Memory B cell (primary cell): ENCODE data around the gene PDZD4.

Source experiments
- ATAC-seq: fragments of 150-1000 bp; cut with Tn5 transposase; 2 replicates; pipeline ENCODE4 v1.10.0; 2021; ENCODE audit warnings: low read depth, mild to moderate bottlenecking, moderate library complexity
- DNase-seq, 2 donors: peaks; one replicate each; pipeline ENCODE4 v3.0.0; 2022; ENCODE audit warnings: low spot score in 2 of 2
- H3K27ac Mint-ChIP-seq: one replicate; pipeline ENCODE4 v1.8.0; 2022; ENCODE audit warnings: mild to moderate bottlenecking, moderate library complexity, mixed read lengths
- H3K27me3 Mint-ChIP-seq: one replicate; pipeline ENCODE4 v1.8.0; 2022; ENCODE audit warnings: mixed read lengths
- H3K36me3 Mint-ChIP-seq: one replicate; pipeline ENCODE4 v1.8.0; 2022; ENCODE audit warnings: mild to moderate bottlenecking, mixed read lengths
- H3K4me1 Mint-ChIP-seq: one replicate; pipeline ENCODE4 v1.8.0; 2022; ENCODE audit warnings: mixed read lengths
- H3K4me3 Mint-ChIP-seq: one replicate; pipeline ENCODE4 v1.8.0; 2022; ENCODE audit warnings: mild to moderate bottlenecking, moderate library complexity, mixed read lengths
- H3K9me3 Mint-ChIP-seq: one replicate; pipeline ENCODE4 v1.8.0; 2022; ENCODE audit warnings: mixed read lengths

PDZD4 gene

DNA sequence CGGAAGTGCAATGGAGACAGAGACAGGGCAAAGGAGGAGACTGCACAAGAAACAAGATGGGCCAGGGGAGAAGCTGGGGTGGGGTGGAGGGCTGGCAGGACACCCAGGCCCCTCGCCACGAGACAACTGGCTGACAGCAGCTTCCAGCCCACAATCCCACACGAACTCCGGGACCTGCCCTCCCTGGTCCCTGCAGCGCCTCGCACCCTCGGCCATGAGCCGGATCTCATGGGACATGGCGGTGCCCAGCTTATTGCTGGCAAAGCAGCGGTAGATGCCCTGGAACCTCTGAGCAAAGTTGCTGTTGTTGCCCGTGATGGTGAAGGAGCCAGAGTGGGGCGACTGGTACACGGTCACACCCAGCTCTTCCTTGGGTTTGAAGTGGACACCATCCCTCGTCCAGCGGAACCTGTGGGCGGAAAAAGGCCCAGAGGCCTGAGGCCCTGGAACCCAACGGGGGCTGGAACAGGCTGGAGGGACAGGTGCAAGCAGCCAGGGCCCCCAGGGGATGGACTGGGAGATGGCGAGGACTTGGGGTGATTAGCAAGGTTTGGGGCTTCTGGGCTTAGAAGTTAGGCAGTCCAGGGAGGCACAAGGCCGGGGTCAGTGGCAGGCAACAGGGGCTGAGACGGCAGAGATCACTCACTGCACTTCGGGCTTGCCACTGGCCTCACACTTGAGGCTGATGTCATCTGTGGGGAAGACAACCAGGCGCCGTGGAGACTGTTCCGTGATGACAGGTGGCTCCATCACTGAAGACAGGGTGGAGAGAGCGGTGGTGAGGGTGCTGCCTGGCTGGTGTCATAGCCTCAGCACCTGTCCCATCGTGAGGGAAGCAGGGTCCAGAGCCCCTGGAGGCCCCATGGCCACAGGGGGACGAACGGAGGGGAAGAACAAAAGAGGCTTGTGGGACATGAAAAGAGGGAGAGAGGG is 41.9 kb upstream of the PDZD4 start:
- no peak overlapping the region for H3K4me3 Mint-ChIP-seq
- H3K27ac Mint-ChIP-seq: no peak overlapping the region
- H3K9me3 Mint-ChIP-seq: no peaks in the 10 kb centered on the region
- ATAC-seq (no peak), DNase-seq (no peak)
- peaks cover 15% of the 10 kb centered on the region for H3K27me3 Mint-ChIP-seq
- peaks cover 10% of the 10 kb centered on the region for H3K36me3 Mint-ChIP-seq
- peaks cover 7% of the 10 kb centered on the region for H3K4me1 Mint-ChIP-seq

DNA sequence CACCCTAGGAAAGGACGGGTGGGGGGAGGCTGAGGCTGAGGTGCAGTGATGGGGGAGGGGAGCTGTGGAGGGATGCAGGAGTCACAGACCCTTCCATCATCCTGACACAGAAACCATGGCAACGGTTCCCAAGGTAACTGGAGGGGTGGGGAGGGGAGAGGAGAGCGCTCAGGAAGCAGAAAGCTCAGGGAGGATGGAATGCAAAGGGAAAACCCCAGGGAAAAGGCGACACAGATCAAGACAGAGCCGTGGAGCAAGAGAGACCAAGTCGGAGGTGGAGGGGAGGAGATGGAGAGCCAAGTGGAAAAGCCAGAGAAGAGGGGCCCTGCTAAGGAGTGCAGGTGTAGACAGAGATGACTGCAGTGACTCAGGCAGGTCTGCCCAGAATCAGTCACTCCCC is 41.1 kb upstream of the PDZD4 start:
- Mint-ChIP-seq H3K27me3 (peaks cover 14% of the 10 kb centered on the region), H3K4me3 (no peak overlapping the region), H3K4me1 (peaks cover 6% of the 10 kb centered on the region), H3K36me3 (peaks cover 10% of the 10 kb centered on the region), H3K27ac (no peak overlapping the region), H3K9me3 (no peaks in the 10 kb centered on the region)
- no peak for ATAC-seq
- no peak for DNase-seq

DNA sequence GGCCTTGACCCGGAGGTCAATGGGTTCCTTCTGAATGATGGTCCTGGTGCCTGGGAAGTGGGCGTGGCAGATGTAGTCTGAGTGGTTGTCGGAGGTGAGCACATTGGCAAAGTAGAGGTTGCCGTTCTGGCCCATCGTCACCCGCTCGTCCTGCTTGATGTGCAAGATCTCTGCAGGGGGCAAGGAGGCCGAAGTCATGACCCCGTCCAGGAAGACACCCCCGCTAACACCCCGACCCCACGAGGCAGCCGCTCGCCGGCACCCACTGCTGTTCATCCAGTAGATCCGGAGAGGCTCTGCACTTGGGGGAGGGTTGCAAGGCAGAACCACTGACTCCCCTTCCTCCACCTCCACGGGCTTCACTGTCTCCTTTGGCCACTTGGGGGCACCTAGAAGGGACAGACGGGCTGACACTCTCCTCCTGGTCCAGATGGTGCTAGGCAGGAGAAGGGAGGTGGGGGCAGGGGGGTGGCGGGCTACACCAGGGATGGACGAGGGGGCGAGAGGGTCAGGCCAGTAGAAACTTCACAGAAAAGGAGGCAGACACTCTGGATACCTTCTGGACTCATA is 40.5 kb upstream of the PDZD4 start:
- ATAC-seq: no peak
- Mint-ChIP-seq H3K27ac (no peak overlapping the region), H3K36me3 (peaks cover 10% of the 10 kb centered on the region), H3K9me3 (no peaks in the 10 kb centered on the region), H3K4me1 (peaks cover 2% of the 10 kb centered on the region), H3K4me3 (no peak overlapping the region), H3K27me3 (peaks cover 10% of the 10 kb centered on the region)
- DNase-seq: no peak

DNA sequence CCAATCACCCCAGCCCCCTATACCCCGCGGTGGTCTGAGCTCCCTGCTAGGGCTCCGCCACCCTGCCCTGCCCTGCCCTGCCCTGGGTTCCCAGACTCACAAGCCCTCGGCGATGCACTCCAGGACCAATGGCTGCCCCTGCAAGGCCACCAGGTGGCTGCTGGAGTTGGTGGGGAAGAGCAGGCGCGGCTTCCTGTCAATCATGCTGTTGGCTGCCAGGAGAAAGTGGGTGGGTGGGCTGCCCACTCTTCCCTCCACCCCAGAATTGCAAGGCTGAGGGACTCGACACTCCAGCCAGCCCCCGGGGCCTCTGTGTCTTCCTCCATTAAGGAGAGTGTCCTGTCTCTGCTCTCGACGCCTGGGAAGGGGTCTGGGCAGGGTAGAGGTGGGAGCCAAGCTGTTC is 39.9 kb upstream of the PDZD4 start:
- no peaks in the 10 kb centered on the region for H3K9me3 Mint-ChIP-seq
- H3K4me3 Mint-ChIP-seq: no peak overlapping the region
- no peak overlapping the region for H3K27ac Mint-ChIP-seq
- DNase-seq (no peak), ATAC-seq (no peak)
- H3K4me1 Mint-ChIP-seq: peaks cover 2% of the 10 kb centered on the region
- H3K36me3 Mint-ChIP-seq: peaks cover 13% of the 10 kb centered on the region
- peaks cover 10% of the 10 kb centered on the region for H3K27me3 Mint-ChIP-seq

DNA sequence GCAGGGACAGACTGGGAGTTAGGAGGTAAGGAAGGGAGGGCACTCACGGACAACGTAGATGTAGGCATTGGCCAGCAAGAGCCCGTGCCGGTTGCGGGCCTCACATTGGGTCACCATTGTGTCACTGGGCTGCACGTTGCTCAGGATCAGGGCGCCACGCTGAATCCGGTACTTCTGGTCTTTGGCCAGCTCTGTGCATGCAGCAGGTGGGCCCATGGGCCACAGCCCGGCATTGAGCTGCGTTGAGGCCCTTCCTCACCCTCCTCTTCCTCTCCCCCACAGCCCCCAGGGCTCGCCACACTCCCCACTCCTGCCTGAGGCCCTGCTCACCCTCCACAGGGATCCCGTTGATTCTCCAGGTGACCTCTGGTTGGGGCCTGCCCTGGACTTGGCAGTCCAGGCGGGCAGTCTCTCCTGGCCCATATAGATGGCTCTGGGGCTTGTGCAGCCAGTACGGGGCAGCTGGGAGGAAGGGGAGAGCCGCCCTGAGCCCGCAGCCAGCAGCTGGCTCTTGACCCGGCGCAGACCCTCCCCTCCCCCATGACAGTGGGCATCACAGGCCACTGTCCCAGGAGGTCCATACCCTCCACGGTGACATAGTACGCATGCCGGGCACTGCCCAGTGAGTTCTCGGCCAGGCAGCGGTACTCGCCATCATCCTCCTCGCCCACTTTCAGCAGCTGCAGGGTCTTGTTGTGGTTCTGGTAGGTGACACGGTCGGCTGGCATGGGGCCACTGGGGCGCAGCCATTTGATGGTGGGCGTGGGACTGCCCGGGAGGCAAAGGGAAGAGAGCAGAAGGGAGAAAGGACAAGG is 39.3 kb upstream of the PDZD4 start:
- DNase-seq: no peak
- no peak overlapping the region for H3K27ac Mint-ChIP-seq
- H3K4me1 Mint-ChIP-seq: peaks cover under 1% of the 10 kb centered on the region
- ATAC-seq: no peak
- H3K36me3 Mint-ChIP-seq: peaks cover 8% of the 10 kb centered on the region
- H3K27me3 Mint-ChIP-seq: peaks cover 5% of the 10 kb centered on the region
- H3K4me3 Mint-ChIP-seq: no peak overlapping the region
- no peaks in the 10 kb centered on the region for H3K9me3 Mint-ChIP-seq

DNA sequence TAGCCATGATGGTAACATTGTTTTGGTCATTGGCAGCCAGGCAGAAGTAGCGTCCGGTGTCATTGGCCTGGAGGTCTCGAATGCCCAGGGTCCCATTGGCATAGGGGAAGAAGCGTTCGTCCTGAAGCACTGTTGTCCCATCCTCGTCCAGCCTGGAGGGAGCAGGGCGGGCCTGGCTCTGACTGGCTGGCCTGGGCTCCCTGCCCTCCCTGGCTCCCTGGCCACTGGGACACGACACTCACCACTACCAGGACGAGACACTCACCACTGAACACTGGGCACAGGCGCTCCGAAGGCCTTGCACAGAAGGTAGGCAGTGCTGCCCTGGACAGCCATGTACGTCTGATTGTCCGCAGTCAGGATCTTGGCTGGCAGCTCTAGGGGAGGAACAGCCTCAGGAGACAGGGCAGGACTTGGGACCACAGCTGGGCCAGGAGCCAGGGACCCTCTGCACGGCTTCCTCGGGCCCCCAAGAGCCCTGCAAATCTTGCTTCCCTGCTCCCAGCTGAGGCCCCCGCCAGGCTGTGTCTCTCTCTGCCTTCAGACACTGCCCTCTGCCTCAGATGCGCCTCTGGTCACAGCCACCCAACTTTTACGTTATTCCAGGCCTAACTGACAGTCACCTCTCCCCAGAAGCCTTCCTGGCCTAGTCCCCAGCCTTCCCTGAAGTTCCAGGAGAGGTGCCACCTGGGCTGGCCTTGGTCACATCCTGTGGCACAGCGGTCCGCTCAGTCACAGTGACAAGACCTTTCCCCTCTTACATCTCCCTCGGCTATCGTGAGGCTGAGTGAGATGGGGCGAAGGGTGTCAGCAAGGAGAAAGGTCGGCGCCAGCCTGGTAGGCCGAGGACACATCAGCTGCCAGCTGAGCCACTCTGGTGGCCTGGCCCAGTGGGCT is 38.5 kb upstream of the PDZD4 start:
- DNase-seq (no peak), ATAC-seq (no peak)
- Mint-ChIP-seq H3K27ac (no peak overlapping the region), H3K9me3 (no peaks in the 10 kb centered on the region), H3K36me3 (peaks cover 8% of the 10 kb centered on the region), H3K4me1 (no peaks in the 10 kb centered on the region), H3K4me3 (no peak overlapping the region), H3K27me3 (peaks cover 5% of the 10 kb centered on the region)

DNA sequence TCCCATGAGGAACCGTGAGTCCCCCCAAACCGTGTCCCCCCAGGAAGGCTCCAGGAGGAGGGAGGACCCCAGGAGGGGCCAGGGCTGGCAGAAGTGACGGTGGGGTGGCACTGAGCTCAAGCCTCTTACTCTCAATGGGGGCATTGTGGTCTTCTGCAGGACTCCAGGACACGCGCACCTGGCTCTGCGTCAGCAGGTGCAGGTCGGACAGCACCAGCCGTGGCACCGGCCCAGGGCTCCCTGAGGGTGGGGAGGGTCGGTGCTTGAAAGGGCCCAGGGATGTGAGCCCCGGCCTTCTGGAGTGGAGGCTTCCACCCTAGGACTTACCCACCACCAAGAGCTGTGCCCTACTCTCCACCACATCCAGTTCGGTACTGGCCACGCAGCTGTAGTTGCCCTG is 37.3 kb upstream of the PDZD4 start:
- Mint-ChIP-seq H3K27ac (no peak overlapping the region), H3K27me3 (peaks cover 3% of the 10 kb centered on the region), H3K4me3 (no peak overlapping the region), H3K9me3 (no peaks in the 10 kb centered on the region), H3K4me1 (no peaks in the 10 kb centered on the region), H3K36me3 (peaks cover 6% of the 10 kb centered on the region)
- DNase-seq: no peak
- ATAC-seq: no peak

DNA sequence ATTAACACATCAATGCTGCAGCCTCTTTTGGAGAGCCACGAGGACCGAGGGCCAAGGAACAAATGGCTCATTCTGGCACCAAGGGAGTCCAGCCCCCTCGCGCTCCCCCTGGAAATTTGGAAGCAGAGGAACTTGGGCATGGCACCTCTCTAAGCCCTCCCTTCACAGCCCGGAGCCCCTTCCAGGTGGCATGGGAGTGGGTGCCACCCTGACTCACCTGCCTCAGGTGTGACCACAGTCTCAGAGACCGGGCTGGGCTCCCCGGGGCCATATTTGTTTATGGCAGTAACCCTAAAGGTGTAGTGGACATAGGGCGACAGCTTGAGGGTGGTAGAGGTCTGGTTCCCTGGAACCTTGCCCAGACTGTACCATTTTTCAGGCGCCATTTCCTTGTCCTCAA is 36.8 kb upstream of the PDZD4 start:
- ATAC-seq (no peak), DNase-seq (no peak)
- Mint-ChIP-seq H3K36me3 (peaks cover 5% of the 10 kb centered on the region), H3K4me1 (no peaks in the 10 kb centered on the region), H3K9me3 (no peaks in the 10 kb centered on the region), H3K27me3 (peaks cover 3% of the 10 kb centered on the region), H3K4me3 (no peak overlapping the region), H3K27ac (no peak overlapping the region)

DNA sequence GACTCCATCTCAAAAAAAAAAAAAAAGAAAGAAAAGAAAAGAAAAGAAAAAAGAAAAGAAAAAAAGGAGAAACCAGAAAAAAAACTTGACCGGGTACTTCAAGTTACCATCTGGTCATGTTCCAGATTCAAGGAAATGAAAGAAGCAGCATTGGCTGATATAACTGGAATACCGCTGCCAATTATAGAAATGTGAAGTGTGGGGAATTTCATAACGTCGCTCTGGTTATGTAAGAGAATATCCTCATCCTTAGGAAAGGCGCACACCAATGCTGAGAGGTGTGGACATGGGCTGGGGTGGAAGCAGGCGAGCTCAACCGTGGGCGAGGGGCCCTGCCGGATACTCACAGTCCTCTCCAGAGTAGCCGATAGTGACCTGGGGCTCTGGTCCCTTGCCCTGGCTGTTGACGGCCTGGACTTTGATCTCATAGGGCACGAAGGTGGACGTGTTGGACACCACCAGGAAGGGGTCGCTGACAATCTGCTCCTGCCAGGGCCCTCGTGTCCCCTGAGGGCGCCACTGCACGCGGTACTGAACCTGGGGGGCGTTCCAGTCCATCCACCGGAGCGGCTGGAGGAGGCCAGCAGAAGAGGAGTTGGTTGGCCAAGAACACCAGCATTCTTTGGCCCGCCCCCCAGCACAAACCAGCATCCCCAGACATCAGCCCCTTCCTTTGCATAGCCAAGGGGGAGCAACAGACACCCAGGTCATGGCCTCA is 36.1 kb upstream of the PDZD4 start:
- no peak for ATAC-seq
- Mint-ChIP-seq H3K36me3 (peaks cover 4% of the 10 kb centered on the region), H3K4me3 (no peak overlapping the region), H3K9me3 (no peaks in the 10 kb centered on the region), H3K27ac (no peak overlapping the region), H3K27me3 (peaks cover 2% of the 10 kb centered on the region), H3K4me1 (no peaks in the 10 kb centered on the region)
- no peak for DNase-seq

DNA sequence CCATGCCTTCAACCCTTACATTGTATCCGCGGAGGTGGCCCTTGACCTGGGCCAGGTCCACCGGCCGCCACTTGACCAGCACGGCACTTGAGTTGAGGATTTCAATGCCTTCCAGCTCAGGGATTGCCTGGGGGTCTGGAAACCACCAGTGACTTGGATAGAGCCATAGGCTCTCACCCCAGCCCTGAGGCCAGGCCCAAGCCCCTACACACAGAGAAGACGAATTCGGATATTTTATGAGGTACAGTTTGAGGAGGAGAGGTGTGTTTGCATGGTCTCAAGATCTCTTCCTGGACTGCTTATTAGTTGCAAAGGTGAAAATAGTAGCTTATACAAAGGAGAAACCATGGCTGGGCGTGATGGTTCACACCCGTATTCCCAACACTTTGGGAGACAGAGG is 35.3 kb upstream of the PDZD4 start:
- DNase-seq (no peak), ATAC-seq (no peak)
- Mint-ChIP-seq H3K9me3 (no peaks in the 10 kb centered on the region), H3K4me1 (peaks cover 2% of the 10 kb centered on the region), H3K4me3 (no peak overlapping the region), H3K36me3 (peaks cover 3% of the 10 kb centered on the region), H3K27ac (no peak overlapping the region), H3K27me3 (no peaks in the 10 kb centered on the region)

DNA sequence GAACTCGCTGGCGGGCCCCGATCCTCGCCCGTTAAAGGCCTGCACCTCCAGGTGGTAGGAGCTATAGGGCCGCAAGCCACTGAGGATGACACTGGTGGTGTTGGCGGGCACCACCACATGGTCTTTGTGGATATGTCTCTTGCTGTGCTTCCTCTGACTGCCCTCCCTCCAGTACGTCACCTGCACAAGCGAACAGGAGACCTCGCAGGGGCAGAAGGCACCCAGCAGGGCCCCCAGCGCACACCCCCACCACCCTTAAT is 34.9 kb upstream of the PDZD4 start:
- Mint-ChIP-seq H3K27ac (no peak overlapping the region), H3K4me3 (no peak overlapping the region), H3K9me3 (no peaks in the 10 kb centered on the region), H3K27me3 (peaks cover 1% of the 10 kb centered on the region), H3K36me3 (peaks cover 3% of the 10 kb centered on the region), H3K4me1 (peaks cover 4% of the 10 kb centered on the region)
- ATAC-seq: no peak
- DNase-seq: no peak

DNA sequence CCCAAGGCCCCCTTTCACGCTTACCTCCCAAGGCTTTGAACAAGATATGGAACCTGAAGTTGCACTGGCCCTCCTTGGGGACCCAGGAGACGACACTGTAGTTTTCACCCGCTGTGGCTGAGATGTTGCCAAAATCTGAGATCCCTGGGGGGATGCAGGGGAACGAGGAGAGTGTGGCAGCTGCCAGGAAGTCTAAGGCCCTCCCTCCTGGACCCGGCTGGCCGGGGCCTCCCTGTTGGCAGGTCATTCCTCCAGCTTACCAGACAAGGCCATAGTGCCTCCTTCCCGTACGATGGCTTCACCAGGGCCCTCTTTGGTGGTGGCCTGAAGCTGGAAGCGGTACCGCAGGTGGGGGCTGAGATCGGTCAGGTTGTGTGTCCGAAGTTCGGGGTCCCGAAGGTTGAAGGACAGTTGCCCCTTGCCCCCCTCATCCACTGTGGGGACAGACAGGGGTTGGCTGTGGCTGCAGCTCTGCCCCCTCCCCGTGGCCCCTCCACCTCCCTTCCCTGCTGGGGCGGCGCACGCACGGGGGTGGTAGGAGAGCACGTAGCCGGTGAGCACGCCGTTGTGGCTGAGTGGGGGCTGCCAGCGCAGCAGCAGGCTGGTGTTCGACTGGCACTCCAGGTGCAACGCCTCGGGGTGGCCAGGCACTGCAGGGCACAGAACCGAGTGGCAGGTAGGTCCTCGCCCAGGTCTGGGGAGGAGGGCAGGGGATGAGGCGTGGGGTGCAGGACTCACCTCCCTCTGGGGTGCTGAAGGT is 34.4 kb upstream of the PDZD4 start:
- H3K9me3 Mint-ChIP-seq: no peaks in the 10 kb centered on the region
- H3K4me3 Mint-ChIP-seq: no peak overlapping the region
- no peak for DNase-seq
- no peak overlapping the region for H3K27ac Mint-ChIP-seq
- no peak for ATAC-seq
- H3K27me3 Mint-ChIP-seq: peaks cover 1% of the 10 kb centered on the region
- H3K36me3 Mint-ChIP-seq: peaks cover 3% of the 10 kb centered on the region
- H3K4me1 Mint-ChIP-seq: peaks cover 4% of the 10 kb centered on the region

DNA sequence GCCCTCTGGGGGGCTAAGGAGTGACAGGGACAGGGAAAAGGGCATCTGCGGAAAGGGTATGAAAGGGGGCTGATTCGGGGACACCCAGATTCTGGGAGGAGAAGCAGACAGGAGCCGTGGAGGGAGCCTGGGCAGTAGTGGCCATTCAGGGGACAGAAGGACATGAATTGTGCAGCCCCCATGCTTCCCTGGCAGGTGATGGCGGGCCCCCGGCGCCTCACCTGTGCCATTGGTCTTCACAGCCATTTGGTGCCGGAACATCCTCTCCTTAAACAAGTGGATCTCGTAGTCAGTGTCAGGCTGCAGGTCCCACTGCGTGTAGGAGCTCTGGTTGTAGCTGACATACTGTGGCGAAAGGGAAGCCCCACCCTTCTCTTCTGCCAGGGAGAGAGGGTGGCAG is 33.8 kb upstream of the PDZD4 start:
- Mint-ChIP-seq H3K36me3 (peaks cover 3% of the 10 kb centered on the region), H3K27ac (no peak overlapping the region), H3K9me3 (no peaks in the 10 kb centered on the region), H3K4me1 (peaks cover 7% of the 10 kb centered on the region), H3K4me3 (no peak overlapping the region), H3K27me3 (peaks cover 4% of the 10 kb centered on the region)
- ATAC-seq (no peak), DNase-seq (no peak)
